ENCODE data around the gene DUSP10. TPM values are rescaled to one million over a fixed set of nuclear protein-coding genes. Genes with fewer than 3 reads are reported as not detected.

Gene DUSP10
- total RNA-seq, 2 experiments from 2014 or later: 2.6 to 4.4 TPM

- BruUV-seq (replicated peaks): no TSS peak
- POLR2A ChIA-PET: interaction anchor here (0.8 to 1.0 kb wide), 2 partner anchors 11 to 15 kb away, joined by 3 read pairs; no protein-coding TSS in a partner anchor
- Histone ChIP-seq H3K4me2 (ENCODE audit: low read length) (no peak overlapping the region), H3K4me1 (ENCODE audit: insufficient read depth, low read length, poor library complexity, severe bottlenecking) (no peaks in the 10 kb centered on the region), H4K20me1 (ENCODE audit: insufficient read depth, low read length) (no peaks in the 10 kb centered on the region), H3K4me3 (ENCODE audit: low read depth, low read length, poor library complexity, severe bottlenecking) (no peak overlapping the region), H3K36me3 (ENCODE audit: insufficient read depth, low read length) (no peaks in the 10 kb centered on the region), H3K9me3 (ENCODE audit: low read length) (no peaks in the 10 kb centered on the region), H2AFZ (ENCODE audit: low read length) (no peak overlapping the region), H3K27ac (ENCODE audit: low read depth, low read length, poor library complexity, severe bottlenecking) (no peak overlapping the region), H3K9me2 (ENCODE audit: insufficient read depth, low read length) (no peaks in the 10 kb centered on the region; the same call in 1 of the 2 replicates), H3K79me2 (ENCODE audit: insufficient read depth, low read depth, low read length) (no peaks in the 10 kb centered on the region)
- DNase-seq (ENCODE audit: low spot score): no peak
- intact Hi-C loops (cut with micrococcal nuclease; ENCODE audit: unreplicated experiment): no loop called here
- CTCF ChIA-PET (ENCODE audit: unreplicated experiment): interaction anchor here (0.9 kb wide), 1 partner anchor 14 kb away, joined by 3 read pairs; no protein-coding TSS in a partner anchor
- TF ChIP-seq EZH2phosphoT487 (IDR thresholded peaks at IDR 0.05; ENCODE audit: borderline replicate concordance, low read depth, low read length): no peak
- TF ChIP-seq, protein P1, sequence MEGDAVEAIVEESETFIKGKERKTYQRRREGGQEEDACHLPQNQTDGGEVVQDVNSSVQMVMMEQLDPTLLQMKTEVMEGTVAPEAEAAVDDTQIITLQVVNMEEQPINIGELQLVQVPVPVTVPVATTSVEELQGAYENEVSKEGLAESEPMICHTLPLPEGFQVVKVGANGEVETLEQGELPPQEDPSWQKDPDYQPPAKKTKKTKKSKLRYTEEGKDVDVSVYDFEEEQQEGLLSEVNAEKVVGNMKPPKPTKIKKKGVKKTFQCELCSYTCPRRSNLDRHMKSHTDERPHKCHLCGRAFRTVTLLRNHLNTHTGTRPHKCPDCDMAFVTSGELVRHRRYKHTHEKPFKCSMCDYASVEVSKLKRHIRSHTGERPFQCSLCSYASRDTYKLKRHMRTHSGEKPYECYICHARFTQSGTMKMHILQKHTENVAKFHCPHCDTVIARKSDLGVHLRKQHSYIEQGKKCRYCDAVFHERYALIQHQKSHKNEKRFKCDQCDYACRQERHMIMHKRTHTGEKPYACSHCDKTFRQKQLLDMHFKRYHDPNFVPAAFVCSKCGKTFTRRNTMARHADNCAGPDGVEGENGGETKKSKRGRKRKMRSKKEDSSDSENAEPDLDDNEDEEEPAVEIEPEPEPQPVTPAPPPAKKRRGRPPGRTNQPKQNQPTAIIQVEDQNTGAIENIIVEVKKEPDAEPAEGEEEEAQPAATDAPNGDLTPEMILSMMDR (conservative IDR thresholded peaks at IDR 0.05; ENCODE audit: low read length): no peak
These were observed 16.6 kb upstream of the DUSP10 start for GRCh38 chr1:221758455-221758854.

DNA sequence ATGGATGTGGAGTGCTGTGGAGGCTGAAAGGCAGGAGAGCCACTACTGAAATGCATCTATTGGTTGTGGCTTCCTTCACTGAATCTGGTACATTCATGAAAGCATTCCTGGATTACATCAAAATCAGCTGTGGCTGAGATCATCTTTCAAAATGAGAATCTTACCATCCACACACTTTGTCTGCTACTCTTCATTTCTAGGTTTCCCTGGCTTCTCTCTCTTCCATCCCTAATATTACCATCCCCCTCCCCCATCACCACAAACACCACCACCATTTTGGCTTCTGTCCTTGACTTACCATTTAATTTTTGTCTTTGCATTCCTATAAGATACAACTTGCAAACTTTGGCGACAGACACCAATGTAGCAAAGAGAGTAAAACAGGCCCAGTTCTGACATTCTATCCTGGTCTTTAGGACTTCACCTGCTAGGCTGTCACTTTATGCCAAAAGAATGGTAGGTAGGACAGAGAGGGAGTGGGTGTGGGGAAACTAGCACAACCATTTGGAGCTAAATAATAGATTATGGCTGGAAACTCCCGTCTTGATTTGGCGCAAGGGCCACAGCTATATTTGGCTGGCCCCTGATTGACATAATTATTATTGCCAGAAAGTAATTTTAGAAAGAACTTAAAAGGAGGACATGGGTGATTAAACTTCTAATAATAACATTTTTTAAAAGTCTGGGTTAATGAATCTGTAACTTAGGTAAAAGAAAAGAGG lies 15.1 kb upstream of the DUSP10 start:
- CTCF ChIA-PET (ENCODE audit: unreplicated experiment): no interaction called here
- H3K79me2 ChIP-seq (ENCODE audit: insufficient read depth, low read depth, low read length): no peaks in the 10 kb centered on the region
- no TSS peak for BruUV-seq (replicated peaks)
- H2AFZ ChIP-seq (ENCODE audit: low read length): no peak overlapping the region
- no peaks in the 10 kb centered on the region for H3K4me1 ChIP-seq (ENCODE audit: insufficient read depth, low read length, poor library complexity, severe bottlenecking)
- H3K27ac ChIP-seq (ENCODE audit: low read depth, low read length, poor library complexity, severe bottlenecking): no peak overlapping the region
- intact Hi-C loops (cut with micrococcal nuclease; ENCODE audit: unreplicated experiment): no loop called here
- no peaks in the 10 kb centered on the region for H4K20me1 ChIP-seq (ENCODE audit: insufficient read depth, low read length)
- H3K9me3 ChIP-seq (ENCODE audit: low read length): no peaks in the 10 kb centered on the region
- POLR2A ChIA-PET: interaction anchor here (1.6 kb wide), 1 partner anchor 13 kb away, joined by 9 read pairs; no protein-coding TSS in a partner anchor
- H3K4me3 ChIP-seq (ENCODE audit: low read depth, low read length, poor library complexity, severe bottlenecking): no peak overlapping the region
- no peak overlapping the region for H3K4me2 ChIP-seq (ENCODE audit: low read length)
- no peak for DNase-seq (ENCODE audit: low spot score)
- TF ChIP-seq, protein P1 (conservative IDR thresholded peaks at IDR 0.05; ENCODE audit: low read length): no peak
- no peak for TF ChIP-seq EZH2phosphoT487 (IDR thresholded peaks at IDR 0.05; ENCODE audit: borderline replicate concordance, low read depth, low read length)
- H3K36me3 ChIP-seq (ENCODE audit: insufficient read depth, low read length): no peaks in the 10 kb centered on the region
- H3K9me2 ChIP-seq (ENCODE audit: insufficient read depth, low read length): no peaks in the 10 kb centered on the region; the same call in 1 of the 2 replicates

DNA sequence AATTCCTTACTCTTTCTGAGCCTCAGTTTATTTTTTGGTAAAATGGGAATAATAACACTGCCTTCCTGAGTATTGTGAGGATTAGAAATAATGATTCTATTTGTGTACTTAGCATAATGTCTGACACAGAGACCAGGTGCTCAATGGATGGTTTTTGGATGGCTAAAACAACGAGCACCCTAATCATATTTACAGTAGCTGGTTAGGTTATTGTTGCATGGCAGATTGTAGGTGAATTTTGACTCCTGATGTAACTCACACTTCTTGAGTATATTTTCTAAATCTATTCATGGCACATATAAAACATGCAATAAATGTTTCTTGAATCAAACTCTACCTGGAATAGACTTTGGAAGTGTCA lies 11.9 kb upstream of the DUSP10 start:
- BruUV-seq (replicated peaks): no TSS peak
- Histone ChIP-seq H3K4me1 (ENCODE audit: insufficient read depth, low read length, poor library complexity, severe bottlenecking) (no peaks in the 10 kb centered on the region), H3K9me2 (ENCODE audit: insufficient read depth, low read length) (no peaks in the 10 kb centered on the region; the same call in 1 of the 2 replicates), H3K4me3 (ENCODE audit: low read depth, low read length, poor library complexity, severe bottlenecking) (no peak overlapping the region), H3K36me3 (ENCODE audit: insufficient read depth, low read length) (no peaks in the 10 kb centered on the region), H3K4me2 (ENCODE audit: low read length) (no peak overlapping the region), H4K20me1 (ENCODE audit: insufficient read depth, low read length) (no peaks in the 10 kb centered on the region), H3K27ac (ENCODE audit: low read depth, low read length, poor library complexity, severe bottlenecking) (no peak overlapping the region), H3K9me3 (ENCODE audit: low read length) (no peaks in the 10 kb centered on the region), H3K79me2 (ENCODE audit: insufficient read depth, low read depth, low read length) (no peaks in the 10 kb centered on the region), H2AFZ (ENCODE audit: low read length) (no peak overlapping the region)
- intact Hi-C loops (cut with micrococcal nuclease; ENCODE audit: unreplicated experiment): no loop called here
- CTCF ChIA-PET (ENCODE audit: unreplicated experiment): no interaction called here
- no peak for TF ChIP-seq EZH2phosphoT487 (IDR thresholded peaks at IDR 0.05; ENCODE audit: borderline replicate concordance, low read depth, low read length)
- TF ChIP-seq, protein P1 (conservative IDR thresholded peaks at IDR 0.05; ENCODE audit: low read length): no peak
- DNase-seq (ENCODE audit: low spot score): no peak
- POLR2A ChIA-PET: interaction anchor here (0.6 kb wide), 1 partner anchor 10 kb away, joined by 3 read pairs; no protein-coding TSS in a partner anchor

Measured in OCI-LY7 (cell line).